ENCODE results near the gene LRRC15.

LRRC15 gene

DNA sequence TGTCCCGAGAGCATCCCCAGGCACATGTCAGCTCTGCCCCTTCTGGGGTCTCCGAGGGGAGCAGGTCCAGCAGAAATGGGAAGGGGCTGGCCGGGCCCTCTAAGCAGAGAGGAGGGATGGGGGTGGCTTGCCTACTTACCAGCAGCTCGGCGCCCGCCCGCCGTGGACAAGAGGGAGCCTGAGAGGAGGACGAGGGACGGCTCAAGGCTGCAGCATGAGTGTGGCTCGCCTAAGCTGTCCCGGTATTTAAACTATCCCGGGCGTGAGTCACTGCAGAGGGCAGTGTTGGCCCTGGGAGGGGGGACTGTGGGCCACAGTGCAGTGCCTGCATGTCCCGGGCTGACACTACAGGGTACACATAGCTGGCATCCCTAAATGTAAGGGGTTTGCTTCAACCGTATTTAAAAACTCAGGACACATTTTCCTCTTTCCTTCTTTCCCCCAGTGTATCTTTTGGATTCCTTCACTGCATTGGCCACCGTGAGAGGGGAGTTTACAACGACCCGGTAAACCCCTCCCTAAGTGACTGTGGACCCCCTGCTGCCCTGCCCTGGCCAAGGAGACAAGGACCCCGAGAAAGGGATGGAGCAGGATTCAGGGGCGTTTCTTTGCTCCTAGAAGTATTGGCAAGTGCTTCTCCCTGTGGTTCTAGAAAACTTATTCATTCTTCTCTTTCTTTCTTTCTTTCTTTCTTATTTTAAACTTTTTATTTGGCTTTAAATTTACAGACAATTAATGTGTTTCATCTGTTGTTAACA lies at the start of gene LRRC15:
Gene LRRC15 (minus strand): TSS at position 222 of the 758 bp plus-strand sequence. CDS start 8,700 bp downstream, outside the sequence.
- DNase-seq = peak; percentile 30

DNA sequence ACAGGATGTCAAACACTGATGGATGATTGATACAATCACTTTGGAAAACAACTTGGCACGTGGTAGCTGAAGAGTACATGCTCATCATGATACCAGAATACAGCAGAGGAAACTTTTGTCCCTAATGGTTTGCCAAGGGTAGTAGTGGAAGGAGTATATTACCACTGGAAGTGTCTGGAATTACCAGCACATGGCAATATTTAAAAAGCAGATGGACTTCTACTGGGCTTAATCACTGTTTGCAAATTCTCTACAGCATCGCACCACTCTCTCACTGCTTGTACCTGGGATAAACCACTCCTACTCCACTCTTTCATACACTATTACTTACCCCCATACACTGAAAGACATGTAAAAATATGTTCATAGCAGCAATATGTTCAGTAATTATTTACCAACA lies 49.1 kb upstream of the LRRC15 start:
- no peak for DNase-seq

DNA sequence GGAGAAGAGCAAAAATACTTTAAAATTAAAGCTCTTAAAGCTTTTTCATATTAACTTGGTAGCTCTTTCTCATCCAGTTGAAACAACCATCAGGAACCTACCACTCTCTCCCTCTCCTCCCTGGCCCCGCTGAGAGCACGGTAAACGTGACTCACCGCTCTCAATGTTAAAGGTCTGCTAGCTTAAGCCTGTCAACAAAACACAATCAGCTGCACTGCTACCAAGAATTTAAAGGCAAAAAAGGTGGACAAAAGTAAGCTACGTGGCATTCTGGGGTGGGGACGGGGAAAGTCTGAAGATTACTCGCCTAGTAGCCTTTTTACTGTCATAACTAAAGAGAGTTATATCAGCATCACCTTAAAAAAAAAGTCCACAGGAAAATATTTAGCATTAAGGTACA lies 37.9 kb upstream of the LRRC15 start:
- peak; percentile 7 for DNase-seq

DNA sequence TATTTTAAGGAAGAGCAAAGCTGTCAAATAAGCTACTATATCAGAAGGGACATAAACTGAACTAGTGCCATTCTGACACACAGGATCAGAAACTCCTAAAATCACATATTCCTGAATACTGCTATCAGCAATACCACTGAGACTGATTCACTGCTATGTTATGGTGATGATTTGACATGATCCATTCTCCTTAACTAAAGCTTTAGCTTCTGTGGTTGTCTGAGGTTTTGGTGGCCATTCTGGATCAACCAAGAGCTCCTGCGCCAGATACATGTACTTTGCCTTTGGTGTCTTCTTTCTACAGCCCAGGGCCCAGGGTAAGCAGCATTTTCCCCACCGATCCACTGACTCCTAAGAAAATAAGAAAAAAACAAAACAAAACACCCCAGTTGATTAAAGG lies 36.2 kb upstream of the LRRC15 start:
- DNase-seq = no peak

- peak; percentile 45 for DNase-seq
These were observed 35.0 kb upstream of the LRRC15 start for GRCh38 chr3:194404365-194405140.

DNA sequence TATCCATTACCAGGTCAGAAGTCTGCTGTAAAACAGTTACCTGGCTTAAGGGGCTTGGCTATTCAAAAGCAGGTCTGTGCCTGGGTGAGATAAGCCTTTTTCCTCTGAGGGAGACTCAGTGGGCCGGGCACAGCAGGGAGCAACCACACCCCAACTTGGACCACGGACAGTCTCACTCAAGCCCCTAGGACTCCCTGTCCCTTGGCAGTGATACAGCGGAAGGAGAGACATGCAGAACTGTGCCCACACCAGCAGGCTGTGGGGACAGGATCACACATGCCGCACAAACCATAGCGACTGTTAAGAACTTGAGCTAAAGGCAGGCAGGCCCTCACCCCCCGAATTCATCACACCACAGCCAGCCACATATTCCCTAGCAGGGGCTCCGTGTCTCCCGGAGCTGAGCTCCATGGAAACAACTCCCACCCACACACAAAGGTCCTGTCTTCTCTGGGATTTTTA lies 32.4 kb upstream of the LRRC15 start:
- no peak for DNase-seq

GRCh38 chr3:194401346-194401745 lies 31.8 kb upstream of the LRRC15 start:
- no peak for DNase-seq

GRCh38 chr3:194399874-194400411 lies 30.4 kb upstream of the LRRC15 start:
- no peak for DNase-seq

DNA sequence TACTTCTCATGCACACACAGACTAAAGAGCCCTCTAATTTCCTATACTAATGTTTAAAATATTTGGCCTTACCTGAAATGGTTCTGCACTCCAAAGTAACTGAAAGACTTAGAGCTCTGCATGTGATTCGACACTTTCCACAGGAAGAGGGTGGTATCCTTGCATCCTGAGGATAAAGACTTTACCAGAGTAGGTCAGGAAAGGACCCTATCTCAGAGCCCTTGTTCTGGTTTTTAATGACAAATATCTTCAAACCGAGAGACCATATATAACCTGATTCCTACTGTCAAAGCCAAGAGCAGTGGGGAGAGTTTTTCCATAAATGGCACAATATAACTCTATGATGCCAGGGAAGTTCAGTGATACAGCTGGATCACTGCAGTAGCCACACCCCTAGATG lies 29.6 kb upstream of the LRRC15 start, which contains the start of gene GP5:
Gene GP5 (minus strand): TSS at position 101 of the 400 bp plus-strand sequence. CDS start 984 bp downstream, outside the sequence.
- no peak for DNase-seq

GRCh38 chr3:194397757-194398312 lies 28.3 kb upstream of the LRRC15 start:
- no peak for DNase-seq

DNA sequence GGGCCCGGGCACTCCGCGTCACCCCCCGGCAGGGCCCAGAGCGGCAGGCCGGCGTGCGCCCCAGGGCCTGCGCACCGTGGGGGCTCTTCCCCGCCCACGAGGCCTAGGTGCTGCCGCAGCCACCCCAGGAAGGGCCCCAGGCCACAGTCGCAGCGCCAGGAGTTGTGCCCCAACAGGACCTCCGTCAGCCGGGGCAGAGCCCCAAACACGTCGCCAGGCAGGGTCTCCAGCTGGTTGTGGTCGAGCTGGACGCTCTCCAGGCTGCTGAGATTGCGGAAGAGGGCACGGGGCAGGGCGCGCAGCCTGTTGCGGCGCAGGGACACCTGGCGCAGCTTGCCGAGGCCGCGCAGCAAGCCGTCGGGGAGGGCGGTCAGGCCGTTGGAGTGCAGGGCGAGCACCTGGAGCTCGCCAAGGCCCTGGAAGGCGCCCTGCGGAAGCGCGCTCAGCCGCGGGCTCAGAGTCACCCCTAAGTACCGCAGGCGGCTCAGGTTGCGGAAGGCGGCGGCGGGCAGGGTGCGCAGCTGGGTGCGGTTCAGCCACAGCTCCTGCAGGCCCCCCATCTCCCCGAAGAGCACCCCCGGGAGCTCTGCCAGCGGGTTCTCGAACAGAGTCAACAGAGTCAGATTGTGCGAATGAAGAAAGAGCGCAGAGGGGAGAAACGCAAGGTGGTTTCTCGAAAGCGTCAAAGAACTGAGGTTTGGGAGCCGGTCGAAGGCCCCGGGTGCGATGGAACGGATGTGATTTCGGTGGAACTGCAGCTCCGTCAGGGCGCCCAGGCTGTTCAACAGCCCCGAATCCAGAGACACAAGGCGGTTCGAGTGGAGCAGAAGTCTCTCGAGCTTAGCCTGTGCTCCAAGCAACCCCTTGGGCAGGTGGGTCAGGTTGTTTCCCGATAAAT lies 27.6 kb upstream of the LRRC15 start:
- no peak for DNase-seq

GRCh38 chr3:194396539-194396858 lies 27.0 kb upstream of the LRRC15 start:
- no peak for DNase-seq

GRCh38 chr3:194395778-194396538 lies 26.4 kb upstream of the LRRC15 start:
- DNase-seq = no peak

DNA sequence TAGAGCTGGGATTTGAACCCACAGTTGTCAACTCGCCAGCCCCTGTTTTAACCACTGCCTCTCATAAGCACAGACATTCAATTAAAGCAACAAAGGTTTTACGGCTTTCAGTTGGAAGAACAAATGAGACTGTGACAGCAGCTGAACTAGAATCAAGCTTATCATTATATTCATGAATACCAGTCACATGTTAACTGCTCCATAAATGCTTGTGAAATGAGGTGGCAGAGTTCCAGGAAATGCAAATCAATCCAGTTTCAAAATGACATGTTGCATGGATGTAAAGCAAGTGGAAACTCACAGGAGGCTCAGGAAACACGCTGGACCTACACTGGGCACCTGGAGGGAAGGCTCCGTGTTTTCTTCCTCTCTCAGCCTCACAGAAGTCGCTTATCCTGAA lies 25.7 kb upstream of the LRRC15 start:
- no peak for DNase-seq

DNA sequence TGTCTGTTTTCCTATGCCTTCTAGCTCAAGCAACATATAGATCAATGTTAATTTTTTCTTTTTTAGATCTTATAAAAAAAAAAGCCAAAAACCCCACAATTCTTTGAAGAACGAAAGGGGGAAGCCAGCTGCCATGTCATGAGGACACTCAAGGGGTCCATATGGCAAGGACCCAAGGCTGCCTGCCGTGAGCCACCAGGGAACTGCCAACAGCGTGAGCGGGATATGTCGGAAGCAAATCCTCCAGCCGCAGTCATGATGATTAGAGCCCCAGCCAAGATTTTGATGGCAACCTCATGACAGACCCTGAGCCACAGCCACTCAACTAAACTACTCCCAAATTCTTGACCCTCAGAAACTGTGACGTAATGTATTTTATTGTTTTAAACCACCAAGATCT lies 23.0 kb upstream of the LRRC15 start:
- DNase-seq = no peak

DNA sequence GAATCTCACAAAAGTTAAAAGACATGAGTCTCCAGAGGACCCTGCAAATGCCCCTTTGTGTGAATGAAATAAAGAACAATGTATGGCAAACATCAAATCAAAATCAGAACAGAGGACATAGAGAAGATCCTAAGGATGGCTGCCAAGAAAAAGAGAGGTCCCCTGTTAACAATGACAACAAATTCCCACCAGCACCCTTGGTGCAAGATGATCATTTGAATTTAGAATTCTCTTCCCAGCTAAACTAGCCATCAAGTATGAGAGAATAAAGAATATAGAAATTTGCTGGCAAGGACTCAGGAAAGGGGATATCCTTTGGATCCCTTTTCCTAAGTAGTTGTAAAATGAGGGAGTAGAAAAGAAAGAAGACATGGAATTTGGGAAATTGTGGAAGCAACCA lies 21.3 kb upstream of the LRRC15 start:
- no peak for DNase-seq

- no peak for DNase-seq
These were observed 19.7 kb upstream of the LRRC15 start for GRCh38 chr3:194389269-194389668.

DNA sequence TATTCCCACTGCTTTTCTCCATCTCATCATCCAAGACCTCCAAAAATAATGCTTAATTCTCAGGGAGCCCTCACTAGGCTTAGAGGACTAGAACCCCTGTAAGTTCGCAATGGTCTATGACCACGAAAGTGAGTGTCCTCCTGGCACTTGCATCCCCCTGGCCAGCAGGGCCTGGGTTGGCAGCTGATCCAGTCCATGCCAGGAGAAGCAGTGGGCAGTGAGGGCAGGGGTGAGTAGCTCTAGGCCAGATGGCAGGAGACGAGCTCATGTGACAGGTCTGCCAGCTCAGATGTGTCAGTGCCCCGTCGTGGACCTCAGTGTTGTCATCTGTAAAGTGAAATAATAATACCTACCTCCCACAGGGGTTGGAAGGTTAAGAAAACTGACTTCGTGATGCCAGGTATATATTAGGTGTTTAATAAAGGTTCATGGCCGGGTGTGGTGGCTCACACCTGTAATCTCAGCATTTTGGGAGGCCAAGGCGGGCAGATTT lies 18.4 kb upstream of the LRRC15 start:
- DNase-seq = no peak

DNA sequence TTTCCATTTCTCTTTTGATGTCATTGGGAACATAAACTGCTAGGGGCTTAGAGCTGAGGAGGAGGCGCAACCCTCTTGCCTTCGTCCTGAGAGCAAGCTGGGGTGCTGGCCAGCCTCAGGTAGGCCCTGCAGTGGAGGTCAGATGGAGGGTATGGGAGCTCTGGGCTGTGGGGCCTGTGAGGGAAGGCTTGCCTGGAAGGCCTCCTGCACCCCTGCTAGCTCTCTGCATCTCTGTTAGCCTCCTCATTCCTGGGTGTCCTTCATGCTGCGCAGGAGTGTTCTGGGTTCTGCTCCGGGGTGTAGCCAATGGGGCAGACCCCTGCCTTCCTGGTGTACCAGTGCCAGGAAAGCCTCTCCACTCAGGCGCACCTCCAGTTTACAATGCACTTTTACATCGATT lies 17.7 kb upstream of the LRRC15 start:
- DNase-seq = no peak

GRCh38 chr3:194386648-194387047 lies 17.1 kb upstream of the LRRC15 start:
- no peak for DNase-seq

GRCh38 chr3:194386066-194386465 lies 16.5 kb upstream of the LRRC15 start:
- DNase-seq = no peak

DNA sequence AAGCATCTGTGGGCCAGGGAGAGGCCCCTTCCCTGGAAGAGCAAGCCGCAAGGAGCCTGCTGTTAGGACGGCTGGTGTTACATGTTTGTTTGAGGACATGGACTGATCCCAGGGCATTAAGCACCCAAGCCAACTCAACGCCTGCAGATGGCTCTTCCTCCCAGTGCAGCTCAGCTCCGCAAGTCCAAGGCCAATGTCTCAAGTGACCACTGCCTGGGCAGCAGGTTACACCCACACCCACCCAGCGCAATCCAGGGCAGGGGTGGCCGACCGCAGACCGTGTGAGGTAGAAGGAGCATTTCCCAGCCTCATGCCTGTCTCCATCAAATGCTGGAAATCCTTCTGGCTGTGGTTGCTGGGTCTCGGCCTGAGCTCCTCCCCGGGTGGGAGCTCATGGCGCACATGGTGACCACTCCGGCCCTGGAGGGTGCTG lies 15.0 kb upstream of the LRRC15 start:
- no peak for DNase-seq

All from HCEC 1CT (cell line).